Measurements from ENCODE around the gene RUNX2.

GRCh38 chr6:45293306-45293705, 34.8 kb upstream of the RUNX2 start:
- no peak for TF ChIP-seq POLR2A (IDR thresholded peaks at IDR 0.05; ENCODE audit: low read length)
- no peak for TF ChIP-seq GATA1 (IDR thresholded peaks at IDR 0.05; ENCODE audit: low read depth, low read length)

Data from erythroblast (primary cell).